OCI-LY1 (cell line): ENCODE measurements around the gene YPEL5.
"Not testable (repeated sequence)": the region's sequence is repeated elsewhere in the genome, so short reads cannot be mapped to it uniquely, and the experiment has no call there.

Experiments used
- H2AFZ ChIP-seq: fragments of 200-600 bp; sonication (generic), shearing (Covaris generic); 2 replicates; pipeline ENCODE4 v1.6.0; 2014; ENCODE audit warnings: antibody characterized with exemption, mild to moderate bottlenecking, low read length
- H3F3A ChIP-seq: fragments of 200-600 bp; sonication (generic), shearing (Covaris generic); 2 replicates; pipeline ENCODE4 v1.6.0; 2014; ENCODE audit warnings: mild to moderate bottlenecking, antibody characterized with exemption, low read length, moderate library complexity; ENCODE audit not compliant: insufficient read depth
- H3K27ac ChIP-seq: fragments of 200-600 bp; sonication (generic); 2 replicates; pipeline ENCODE4 v1.5.1; 2014; ENCODE audit warnings: low read length, mixed run types, mild to moderate bottlenecking, low read depth; ENCODE audit not compliant: poor library complexity, severe bottlenecking
- H3K27me3 ChIP-seq: fragments of 200-600 bp; sonication (generic); 2 replicates; pipeline ENCODE4 v1.6.0; 2014; ENCODE audit warnings: antibody characterized with exemption, mild to moderate bottlenecking, low read length, moderate library complexity; ENCODE audit not compliant: insufficient read depth
- H3K36me3 ChIP-seq: fragments of 200-600 bp; sonication (generic); 2 replicates; pipeline ENCODE4 v1.6.1; 2014; ENCODE audit warnings: mild to moderate bottlenecking, antibody characterized with exemption, low read length, moderate library complexity, mixed read lengths; ENCODE audit not compliant: insufficient read depth
- H3K4me1 ChIP-seq: fragments of 200-600 bp; sonication (generic); 2 replicates; pipeline ENCODE4 v1.5.1; 2014; ENCODE audit warnings: mild to moderate bottlenecking, low read length, moderate library complexity; ENCODE audit not compliant: insufficient read depth, severe bottlenecking
- H3K4me2 ChIP-seq: fragments of 200-600 bp; sonication (generic), shearing (Covaris generic); 2 replicates; pipeline ENCODE4 v1.6.1; 2014; ENCODE audit warnings: low read length
- H3K4me3 ChIP-seq: fragments of 200-600 bp; sonication (generic); 2 replicates; pipeline ENCODE4 v1.5.1; 2014; ENCODE audit warnings: low read length, low read depth, mild to moderate bottlenecking, mixed read lengths; ENCODE audit not compliant: poor library complexity, severe bottlenecking
- H3K79me2 ChIP-seq: fragments of 200-600 bp; shearing (Covaris generic); 2 replicates; pipeline ENCODE4 v1.6.1; 2016; ENCODE audit warnings: mixed run types, low read length, mixed read lengths; ENCODE audit not compliant: insufficient read depth
- H3K9ac ChIP-seq: fragments of 200-600 bp; sonication (generic), shearing (Covaris generic); 2 replicates; pipeline ENCODE4 v1.6.1; 2014; ENCODE audit warnings: mild to moderate bottlenecking, low read length, mixed read lengths
- H3K9me2 ChIP-seq: fragments of 200-600 bp; sonication (generic), shearing (Covaris generic); 2 replicates; pipeline ENCODE4 v1.6.1; 2014; ENCODE audit warnings: low read depth, mild to moderate bottlenecking, low read length, mixed read lengths
- H3K9me3 ChIP-seq: fragments of 200-600 bp; shearing (Covaris generic); 2 replicates; pipeline ENCODE4 v1.6.1; 2014; ENCODE audit warnings: low read length, mixed read lengths
- H4K20me1 ChIP-seq: fragments of 200-600 bp; sonication (generic), shearing (Covaris generic); 2 replicates; pipeline ENCODE4 v1.6.0; 2016; ENCODE audit warnings: mild to moderate bottlenecking, low read length; ENCODE audit not compliant: insufficient read depth
- EZH2 ChIP-seq: fragments of 200-600 bp; sonication (generic), shearing (Covaris generic); IDR thresholded peaks from 2 replicates; pipeline ENCODE4 v1.8.0; 2017; ENCODE audit warnings: borderline replicate concordance, mixed run types, mild to moderate bottlenecking, antibody characterized with exemption, low read length, moderate library complexity, mixed read lengths
- TF ChIP-seq, protein P1 (sequence below): fragments of 200-600 bp; sonication (generic), shearing (Covaris generic); IDR thresholded peaks from 2 replicates; pipeline ENCODE4 v1.5.1; 2017; ENCODE audit warnings: mild to moderate bottlenecking, antibody characterized with exemption, low read length, moderate library complexity, mixed read lengths

YPEL5 gene

DNA sequence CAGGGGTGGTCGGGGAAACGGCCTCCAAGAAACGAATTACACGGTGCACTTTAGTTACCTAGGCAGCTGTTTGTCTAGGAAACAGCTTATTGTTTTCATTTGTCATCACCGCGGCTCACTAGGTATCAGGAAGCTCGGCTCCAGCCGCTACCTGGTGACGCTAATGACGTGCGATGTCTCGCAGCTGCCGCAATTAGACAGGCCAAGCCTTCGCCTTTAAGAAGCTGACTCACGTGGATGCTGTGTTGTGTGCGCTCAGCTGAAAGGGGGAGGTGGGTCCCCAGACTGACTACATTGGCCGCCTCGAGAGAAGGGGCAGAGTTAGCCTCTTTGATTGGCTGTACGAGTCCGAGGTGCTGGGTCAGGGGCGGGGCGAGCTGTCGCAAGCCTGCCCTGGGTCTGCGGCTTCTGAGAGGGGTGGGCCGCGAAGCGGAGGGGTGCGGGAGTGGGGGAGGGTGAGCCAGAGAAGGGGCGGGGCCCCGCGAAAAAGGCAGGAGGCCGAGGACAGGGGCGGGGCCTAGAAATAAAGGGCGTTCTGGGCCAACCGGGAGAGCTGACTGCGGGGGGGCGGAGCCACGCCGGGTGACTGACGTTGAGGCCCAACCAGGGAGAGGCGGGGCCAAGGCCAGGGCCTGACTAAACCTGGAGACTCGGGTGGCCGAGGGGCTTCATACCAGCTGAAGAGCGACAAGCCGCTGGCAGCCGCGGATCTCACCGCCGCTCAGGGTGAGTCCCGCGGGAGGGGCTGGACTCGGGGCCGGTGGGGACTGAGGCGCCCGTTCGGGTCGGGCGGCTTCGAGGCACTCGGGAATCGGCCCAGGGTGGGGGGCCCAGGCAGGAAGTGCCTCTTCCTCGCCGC, at the start of gene YPEL5:
TSS of gene YPEL5 (plus strand) at position 671 of the 859 bp plus-strand sequence. CDS start 9,645 bp downstream, outside the sequence.
- no peaks in the 10 kb centered on the region for H3K79me2 ChIP-seq
- H3K9me2 ChIP-seq, result no peaks in the 10 kb centered on the region
- H2AFZ ChIP-seq, result peak within 1 kb of the TSS; percentile 98; the same call in 1 of the 2 replicates
- peak within 1 kb of the TSS; percentile 68 for H3K9ac ChIP-seq
- no peaks in the 10 kb centered on the region for H3K36me3 ChIP-seq
- H3F3A ChIP-seq, result peaks cover 10% of the 10 kb centered on the region; the same call in 1 of the 2 replicates
- H3K4me1 ChIP-seq, result peaks cover 34% of the 10 kb centered on the region
- no peaks in the 10 kb centered on the region for H3K27me3 ChIP-seq
- H3K9me3 ChIP-seq, result no peaks in the 10 kb centered on the region
- no peak for TF ChIP-seq EZH2
- TF ChIP-seq, protein P1, sequence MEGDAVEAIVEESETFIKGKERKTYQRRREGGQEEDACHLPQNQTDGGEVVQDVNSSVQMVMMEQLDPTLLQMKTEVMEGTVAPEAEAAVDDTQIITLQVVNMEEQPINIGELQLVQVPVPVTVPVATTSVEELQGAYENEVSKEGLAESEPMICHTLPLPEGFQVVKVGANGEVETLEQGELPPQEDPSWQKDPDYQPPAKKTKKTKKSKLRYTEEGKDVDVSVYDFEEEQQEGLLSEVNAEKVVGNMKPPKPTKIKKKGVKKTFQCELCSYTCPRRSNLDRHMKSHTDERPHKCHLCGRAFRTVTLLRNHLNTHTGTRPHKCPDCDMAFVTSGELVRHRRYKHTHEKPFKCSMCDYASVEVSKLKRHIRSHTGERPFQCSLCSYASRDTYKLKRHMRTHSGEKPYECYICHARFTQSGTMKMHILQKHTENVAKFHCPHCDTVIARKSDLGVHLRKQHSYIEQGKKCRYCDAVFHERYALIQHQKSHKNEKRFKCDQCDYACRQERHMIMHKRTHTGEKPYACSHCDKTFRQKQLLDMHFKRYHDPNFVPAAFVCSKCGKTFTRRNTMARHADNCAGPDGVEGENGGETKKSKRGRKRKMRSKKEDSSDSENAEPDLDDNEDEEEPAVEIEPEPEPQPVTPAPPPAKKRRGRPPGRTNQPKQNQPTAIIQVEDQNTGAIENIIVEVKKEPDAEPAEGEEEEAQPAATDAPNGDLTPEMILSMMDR, result no peak
- H3K4me2 ChIP-seq, result peak within 1 kb of the TSS; percentile 84
- H3K4me3 ChIP-seq, result peak within 1 kb of the TSS; percentile 68
- H4K20me1 ChIP-seq, result no peaks in the 10 kb centered on the region
- peak within 1 kb of the TSS; percentile 51 for H3K27ac ChIP-seq

DNA sequence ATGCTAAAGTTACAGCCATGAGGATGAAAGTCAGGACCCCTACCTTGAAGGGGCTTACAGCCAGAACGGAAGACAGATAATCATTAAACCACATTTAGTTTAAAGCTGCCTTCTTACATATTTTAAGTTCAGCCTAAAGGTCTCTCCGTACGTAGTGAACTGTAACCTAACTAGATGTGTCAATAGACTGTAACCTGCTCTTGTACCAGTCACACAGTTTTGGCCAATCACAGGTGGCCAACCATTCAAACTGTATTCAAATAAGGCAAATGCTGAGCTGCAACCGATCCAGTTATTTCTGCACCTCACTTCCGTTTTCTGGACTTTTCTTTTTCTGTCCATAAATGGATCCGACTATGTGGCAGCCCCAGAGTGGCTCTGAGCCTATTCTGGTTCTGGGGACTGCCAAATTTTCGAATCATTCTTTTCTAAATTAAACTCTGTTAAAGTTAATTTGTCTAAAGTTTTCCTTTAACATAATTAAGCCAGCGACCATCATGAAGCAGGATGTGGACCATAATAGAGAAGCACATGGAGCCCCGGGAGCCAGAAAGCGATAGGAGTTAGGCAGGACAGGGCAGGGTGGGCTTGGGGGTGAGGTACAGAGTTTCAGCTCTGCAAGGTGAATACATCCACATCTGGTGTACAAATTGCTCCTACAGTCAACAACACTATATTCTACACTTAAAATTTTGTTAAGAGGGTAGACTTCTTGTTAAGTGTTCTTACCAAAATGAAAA, 48.4 kb upstream of the YPEL5 start:
- H3F3A ChIP-seq, result no peaks in the 10 kb centered on the region
- H4K20me1 ChIP-seq, result no peaks in the 10 kb centered on the region
- no peak for TF ChIP-seq EZH2
- TF ChIP-seq, protein P1, result no peak
- no peak overlapping the region for H3K9ac ChIP-seq
- H3K27ac ChIP-seq, result no peak overlapping the region
- H3K9me3 ChIP-seq, result no peaks in the 10 kb centered on the region
- H3K9me2 ChIP-seq, result no peaks in the 10 kb centered on the region
- H3K27me3 ChIP-seq, result no peaks in the 10 kb centered on the region; the same call in 1 of the 2 replicates
- no peak overlapping the region for H3K4me2 ChIP-seq
- H3K36me3 ChIP-seq, result no peaks in the 10 kb centered on the region
- no peaks in the 10 kb centered on the region for H3K79me2 ChIP-seq
- H3K4me1 ChIP-seq, result peaks cover 5% of the 10 kb centered on the region
- H2AFZ ChIP-seq, result no peak overlapping the region
- no peak overlapping the region for H3K4me3 ChIP-seq

DNA sequence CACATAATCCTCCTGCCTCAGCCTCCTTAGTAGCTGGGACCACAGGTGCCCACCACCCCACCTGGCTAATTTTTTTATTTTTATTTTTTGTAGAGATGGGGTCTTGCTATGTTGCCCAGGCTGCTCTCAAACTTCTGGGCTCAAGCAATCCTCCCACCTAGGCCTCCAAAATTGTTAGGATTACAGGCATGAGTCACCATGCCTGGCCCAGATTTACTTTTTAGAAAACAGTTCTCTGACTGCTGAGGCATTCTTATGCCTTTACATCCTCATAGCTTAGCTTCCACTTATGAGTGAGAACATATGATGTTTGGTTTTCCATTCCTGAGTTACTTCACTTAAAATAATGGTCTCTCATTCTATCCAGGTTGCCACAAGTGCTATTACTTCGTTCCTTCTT, 47.4 kb upstream of the YPEL5 start:
- not testable (repeated sequence) for H3K27me3 ChIP-seq

DNA sequence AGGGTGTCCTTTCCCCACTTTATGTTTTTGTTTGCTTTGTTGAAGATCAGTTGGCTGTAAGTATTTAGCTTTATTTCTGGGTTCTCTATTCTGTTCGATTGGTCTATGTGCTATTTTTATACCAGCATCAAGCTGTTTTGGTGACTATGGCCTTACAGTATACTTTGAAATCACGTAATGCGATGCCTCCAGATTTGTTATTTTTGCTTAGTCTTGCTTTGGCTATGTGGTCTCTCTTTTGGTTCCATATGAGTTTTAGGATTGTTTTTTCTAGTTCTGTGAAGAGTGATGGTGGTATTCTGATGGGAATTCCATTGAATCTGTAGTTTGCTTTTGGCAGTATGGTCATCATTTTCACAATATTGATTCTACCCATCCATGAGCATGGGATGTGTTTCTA, 46.1 kb upstream of the YPEL5 start:
- not testable (repeated sequence) for H3K4me1 ChIP-seq, H3K9me3 ChIP-seq

More for the DNA sequence above, 47.4 kb upstream of the YPEL5 start:
- not testable (repeated sequence) for H3K9ac ChIP-seq, H3K27ac ChIP-seq, H3K9me2 ChIP-seq, H3K36me3 ChIP-seq, H3K4me3 ChIP-seq, H3F3A ChIP-seq, H4K20me1 ChIP-seq, H3K79me2 ChIP-seq, H3K4me1 ChIP-seq, H2AFZ ChIP-seq, H3K4me2 ChIP-seq, H3K9me3 ChIP-seq

More for the DNA sequence above, 46.1 kb upstream of the YPEL5 start:
- not testable (repeated sequence) for H4K20me1 ChIP-seq, H3K9me2 ChIP-seq, H3K27ac ChIP-seq, H2AFZ ChIP-seq, H3F3A ChIP-seq, H3K36me3 ChIP-seq, H3K9ac ChIP-seq, H3K4me3 ChIP-seq, H3K4me2 ChIP-seq, H3K79me2 ChIP-seq, H3K27me3 ChIP-seq
